Erythroblast (primary cell): ENCODE measurements around the gene VWA3B.

Experiments used
- GATA1 ChIP-seq: IDR thresholded peaks from 2 replicates; pipeline ENCODE4 v1.6.1; 2011; ENCODE audit warnings: low read depth, mild to moderate bottlenecking, control low read depth, low read length, moderate library complexity
- POLR2A ChIP-seq: IDR thresholded peaks from 2 replicates; pipeline ENCODE4 v1.6.1; 2011; ENCODE audit warnings: mild to moderate bottlenecking, low read length

DNA sequence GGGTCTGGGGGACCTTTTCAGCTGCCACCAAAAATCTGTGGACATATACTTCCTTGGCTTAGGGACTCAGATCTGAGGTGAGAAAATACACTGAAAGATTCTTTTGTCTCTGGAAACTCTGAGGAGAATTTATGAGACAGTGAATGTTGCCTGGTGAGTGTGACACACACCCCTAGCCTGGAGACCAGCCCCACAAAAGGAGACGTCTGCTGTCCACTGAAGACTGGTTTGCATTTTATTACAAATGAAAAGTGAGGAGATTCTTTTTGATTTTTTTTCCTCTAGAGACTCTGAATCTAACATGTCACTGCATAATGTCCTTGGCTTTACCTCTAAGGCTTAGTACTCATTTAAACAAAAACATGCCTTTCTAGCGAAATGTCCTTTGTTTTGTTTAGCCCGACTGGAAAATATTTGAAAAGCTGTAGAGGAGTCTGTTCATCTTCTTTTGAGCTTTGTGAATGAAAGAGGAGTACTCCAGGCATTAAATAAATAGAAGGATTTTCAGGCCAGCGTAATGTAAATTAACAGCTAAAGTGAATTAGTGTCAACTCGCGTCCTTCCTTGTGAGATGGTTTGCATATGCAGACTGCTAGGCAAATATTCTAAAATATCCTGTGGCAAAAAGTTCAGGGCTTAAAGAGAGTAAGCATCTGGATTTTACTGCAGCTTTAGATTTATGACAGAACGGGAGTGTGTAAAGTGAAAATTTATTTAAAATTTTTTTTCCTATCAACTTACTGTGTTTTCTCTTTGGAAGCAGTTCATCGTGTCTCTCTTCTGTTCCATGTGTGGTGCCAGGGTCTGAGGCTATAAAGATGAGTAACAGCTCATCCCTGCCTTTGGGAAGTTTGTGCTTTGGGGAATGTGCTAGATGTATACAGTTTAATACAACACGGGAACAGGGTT lies 125.4 kb downstream of the VWA3B start:
- no peak for TF ChIP-seq POLR2A
- TF ChIP-seq GATA1: no peak
